ENCODE data around the gene CAPSL. TPM values are rescaled to one million over a fixed set of nuclear protein-coding genes. Genes with fewer than 3 reads are reported as not detected.
"Not testable (repeated sequence)": the region's sequence is repeated elsewhere in the genome, so short reads cannot be mapped to it uniquely, and the experiment has no call there.

CAPSL gene
- polyA plus RNA-seq, 3 donors = 5.3 to 8.2 (median 7.6) TPM

DNA sequence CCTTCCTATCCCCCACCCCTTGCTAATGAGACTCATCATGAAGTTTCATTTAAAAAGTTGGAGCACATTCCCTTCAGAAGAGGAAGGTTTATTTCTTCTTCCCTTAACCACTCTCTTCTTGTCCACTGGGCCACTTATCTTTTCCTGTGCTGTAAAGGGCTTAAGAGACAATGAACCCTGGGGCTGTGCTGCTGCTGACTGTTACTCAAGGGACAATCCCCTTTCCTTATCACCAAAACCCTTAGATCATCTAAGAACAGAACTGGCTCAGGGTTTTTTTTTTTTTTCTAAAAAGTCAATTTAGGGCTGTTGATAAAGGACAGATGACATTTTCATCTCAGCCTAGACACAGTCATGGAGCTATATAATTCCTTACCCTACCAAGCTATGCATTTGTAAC is 29.6 kb downstream of the CAPSL start:
- DNase-seq (ENCODE audit: low read depth in 3 of 3, low spot score in 2 of 3) = no peak

DNA sequence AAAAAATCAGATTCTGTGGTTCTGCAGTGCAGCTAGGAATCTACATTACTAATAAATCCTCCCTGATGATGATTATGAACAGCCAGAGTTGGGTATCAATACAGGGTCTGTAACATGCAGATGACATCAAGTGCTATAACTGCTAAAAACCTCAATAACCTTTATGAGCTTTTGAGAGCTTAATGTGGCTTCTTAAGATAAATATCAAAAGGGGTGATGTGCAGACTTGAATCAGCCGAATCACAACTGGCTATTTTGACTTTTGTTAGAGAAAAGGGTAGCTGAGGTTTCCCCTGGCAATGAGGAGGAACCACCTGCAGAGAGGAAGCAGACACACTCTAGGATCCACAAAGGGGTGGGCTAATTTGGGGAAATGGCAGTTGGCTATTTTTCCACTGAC is 30.2 kb downstream of the CAPSL start:
- DNase-seq (ENCODE audit: low read depth in 3 of 3, low spot score in 2 of 3) = no peak

DNA sequence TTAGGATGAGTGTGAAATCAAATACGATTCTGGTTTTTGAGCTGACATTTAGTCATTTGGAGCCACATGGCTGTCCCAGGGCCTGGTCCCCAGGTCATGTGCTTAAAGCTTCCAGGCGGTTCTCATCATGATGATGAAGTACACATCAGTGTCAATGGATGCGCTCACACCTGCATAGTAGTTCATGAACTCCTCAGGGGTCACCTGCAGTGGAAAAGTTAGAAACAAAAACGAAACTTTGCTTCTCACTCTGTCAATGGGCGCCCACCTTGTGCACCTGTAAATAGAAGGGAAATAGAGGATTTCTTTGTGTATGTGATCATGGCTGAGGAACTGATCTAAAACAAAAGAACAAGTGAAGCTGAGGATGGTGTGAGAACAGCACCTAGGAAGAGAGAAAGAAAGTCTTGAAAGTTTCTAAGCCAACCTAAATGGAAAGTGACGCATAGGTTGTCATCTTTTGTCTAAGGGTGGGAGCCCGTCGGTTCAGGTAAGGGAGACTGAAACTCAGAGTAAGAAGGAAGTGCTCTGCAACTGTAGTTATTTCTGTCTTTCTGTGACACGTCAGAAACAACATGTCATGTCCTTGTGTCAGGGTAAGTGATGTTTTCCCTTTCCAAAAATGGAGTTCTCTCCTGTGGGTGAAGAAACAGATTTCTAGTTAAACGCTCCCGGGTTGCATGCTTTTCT is 33.8 kb downstream of the CAPSL start:
- DNase-seq (ENCODE audit: low read depth in 3 of 3, low spot score in 2 of 3) = no peak

DNA sequence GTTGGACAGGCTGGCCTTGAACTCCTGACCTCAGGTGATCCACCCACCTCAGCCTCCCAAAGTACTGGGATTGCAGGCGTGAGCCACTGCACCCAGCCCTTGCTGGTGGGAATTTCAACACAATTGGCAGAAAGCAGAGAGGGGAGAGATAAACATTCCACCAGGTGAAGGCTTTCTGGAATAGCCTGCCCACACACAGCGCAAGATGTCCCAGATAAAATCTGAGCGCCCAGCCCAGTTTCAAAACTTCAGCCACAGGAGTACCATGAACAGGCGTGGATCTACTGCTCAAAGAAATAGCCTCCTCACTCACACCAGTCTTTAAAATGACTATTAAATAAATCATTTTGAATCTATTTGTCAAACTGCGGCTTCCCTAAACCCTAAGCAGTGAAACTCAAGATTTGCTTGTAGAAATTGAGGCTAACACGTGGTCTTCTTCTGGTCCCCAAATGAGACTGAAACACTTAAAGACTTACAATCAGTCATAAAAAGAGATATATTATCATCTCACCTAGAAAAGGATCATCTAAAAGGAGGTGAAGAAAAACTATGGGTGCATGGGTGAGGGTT is 34.7 kb downstream of the CAPSL start:
- DNase-seq (ENCODE audit: low read depth in 3 of 3, low spot score in 2 of 3) = no peak

GRCh38 chr5:35902046-35902672 is 36.3 kb downstream of the CAPSL start:
- no peak for DNase-seq (ENCODE audit: low read depth in 3 of 3, low spot score in 2 of 3)

- DNase-seq (ENCODE audit: low read depth in 3 of 3, low spot score in 2 of 3) = no peak
These were observed 37.3 kb downstream of the CAPSL start for GRCh38 chr5:35900972-35901695.

DNA sequence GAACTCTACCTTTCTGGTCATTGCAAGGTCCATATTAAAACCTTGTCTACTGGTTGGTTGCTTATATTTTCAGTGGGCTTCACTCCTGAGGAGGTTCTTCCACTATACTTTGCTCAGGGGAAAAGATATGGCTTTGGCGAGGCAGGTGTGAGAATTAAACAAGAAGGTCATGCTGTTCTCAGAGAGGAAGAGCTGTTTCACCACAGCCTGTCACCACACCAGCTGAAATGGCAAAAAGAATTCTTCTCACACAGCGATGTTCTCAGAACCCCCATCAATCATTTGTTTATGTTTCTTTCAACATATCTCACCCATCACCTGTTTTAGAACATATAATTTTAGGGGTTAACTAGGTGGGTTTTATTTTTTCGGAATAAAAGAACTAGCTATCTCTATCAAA is 38.6 kb downstream of the CAPSL start:
- DNase-seq (ENCODE audit: low read depth in 3 of 3, low spot score in 2 of 3) = no peak

GRCh38 chr5:35898952-35899660 is 39.3 kb downstream of the CAPSL start:
- no peak for DNase-seq (ENCODE audit: low read depth in 3 of 3, low spot score in 2 of 3)

- DNase-seq (ENCODE audit: low read depth in 3 of 3, low spot score in 2 of 3) = no peak
These were observed 44.3 kb downstream of the CAPSL start for GRCh38 chr5:35894131-35894530.

- DNase-seq (ENCODE audit: low read depth in 3 of 3, low spot score in 2 of 3) = not testable (repeated sequence)
These were observed 45.6 kb downstream of the CAPSL start for GRCh38 chr5:35892799-35893198.

DNA sequence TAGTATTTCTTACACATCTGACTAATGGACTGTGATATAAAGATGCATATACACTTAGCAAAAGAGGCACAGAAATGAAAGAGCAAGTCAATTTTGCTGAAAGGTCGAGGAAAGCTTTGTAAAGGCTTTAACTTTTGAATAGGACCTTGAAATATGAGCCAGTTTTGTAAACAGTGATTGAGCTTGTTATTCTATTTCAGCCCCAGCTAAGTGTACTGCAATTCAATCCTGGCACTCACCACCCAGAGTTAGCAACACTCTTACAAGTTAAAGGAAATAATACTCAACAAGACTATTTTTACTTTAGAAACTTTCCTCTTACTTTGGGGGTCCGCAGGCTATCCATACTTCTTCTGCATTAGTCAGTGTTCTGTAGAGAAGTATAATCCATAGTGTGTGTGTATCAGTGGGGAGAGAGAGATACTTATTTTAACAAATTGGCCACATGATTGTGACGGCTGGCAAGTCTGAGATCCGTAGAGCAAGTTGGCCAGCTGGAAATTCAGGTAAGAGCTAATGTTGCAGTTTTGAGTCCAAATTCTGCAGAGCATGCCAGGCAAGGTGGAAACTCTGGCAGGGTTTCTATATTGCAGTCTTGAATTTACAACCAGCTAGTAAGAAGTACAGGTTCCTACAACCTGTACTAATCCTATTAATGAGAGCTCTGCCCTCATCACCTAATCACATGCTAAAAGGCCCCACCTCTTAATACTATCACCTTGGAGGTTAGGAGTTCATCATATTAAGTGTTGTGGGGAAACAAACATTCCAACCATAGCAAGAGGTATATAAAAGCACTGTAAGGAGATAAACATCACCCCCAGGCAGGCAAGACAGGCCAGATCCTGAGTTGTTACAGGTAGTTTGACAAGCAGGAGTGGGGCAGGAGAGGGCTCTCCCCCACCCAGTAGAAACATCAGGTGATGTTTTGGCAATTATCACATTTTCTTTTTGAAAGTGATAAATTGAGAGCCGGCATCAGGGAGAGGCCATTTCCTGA is 48.1 kb downstream of the CAPSL start:
- DNase-seq (ENCODE audit: low read depth in 3 of 3, low spot score in 2 of 3) = no peak

DNA sequence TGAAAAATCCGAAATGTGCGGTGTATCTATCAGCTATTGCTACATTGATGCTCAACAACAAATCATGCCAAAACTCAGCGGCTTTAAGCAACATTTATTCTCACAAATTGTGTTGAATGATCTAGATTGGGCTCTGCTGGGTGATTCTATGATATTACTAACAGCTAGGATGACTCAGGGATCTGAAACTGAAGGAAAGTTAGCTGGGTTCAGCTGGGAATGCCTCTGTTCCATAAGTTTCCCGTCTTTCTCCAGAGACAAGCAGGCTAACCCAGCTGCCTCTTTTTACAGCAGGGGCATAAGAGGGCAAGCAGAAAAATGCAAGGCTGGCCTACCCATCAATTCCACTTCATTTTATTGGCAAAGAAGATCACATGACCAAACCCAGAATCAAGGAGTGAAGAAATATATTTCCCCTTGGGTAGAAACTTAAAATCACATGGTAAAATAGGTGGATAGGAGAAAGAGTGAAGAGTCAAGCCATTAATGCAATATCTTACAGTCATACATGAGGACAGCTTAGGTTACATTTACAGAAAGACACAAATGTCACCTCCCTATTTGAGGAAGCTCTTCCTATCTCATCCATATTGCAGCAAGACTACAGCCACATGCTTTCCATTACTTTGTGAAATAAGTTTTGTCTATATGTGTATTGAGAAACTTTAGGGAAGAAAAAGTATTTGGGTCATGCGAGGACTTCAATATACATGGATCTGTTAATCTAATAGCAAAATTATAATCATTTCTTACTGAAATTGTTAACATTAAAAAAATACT is 50.9 kb downstream of the CAPSL start:
- no peak for DNase-seq (ENCODE audit: low read depth in 3 of 3, low spot score in 2 of 3)

GRCh38 chr5:35886381-35886780 is 52.0 kb downstream of the CAPSL start:
- no peak for DNase-seq (ENCODE audit: low read depth in 3 of 3, low spot score in 2 of 3)

- no peak for DNase-seq (ENCODE audit: low read depth in 3 of 3, low spot score in 2 of 3)
These were observed 53.6 kb downstream of the CAPSL start for GRCh38 chr5:35884773-35885172.

DNA sequence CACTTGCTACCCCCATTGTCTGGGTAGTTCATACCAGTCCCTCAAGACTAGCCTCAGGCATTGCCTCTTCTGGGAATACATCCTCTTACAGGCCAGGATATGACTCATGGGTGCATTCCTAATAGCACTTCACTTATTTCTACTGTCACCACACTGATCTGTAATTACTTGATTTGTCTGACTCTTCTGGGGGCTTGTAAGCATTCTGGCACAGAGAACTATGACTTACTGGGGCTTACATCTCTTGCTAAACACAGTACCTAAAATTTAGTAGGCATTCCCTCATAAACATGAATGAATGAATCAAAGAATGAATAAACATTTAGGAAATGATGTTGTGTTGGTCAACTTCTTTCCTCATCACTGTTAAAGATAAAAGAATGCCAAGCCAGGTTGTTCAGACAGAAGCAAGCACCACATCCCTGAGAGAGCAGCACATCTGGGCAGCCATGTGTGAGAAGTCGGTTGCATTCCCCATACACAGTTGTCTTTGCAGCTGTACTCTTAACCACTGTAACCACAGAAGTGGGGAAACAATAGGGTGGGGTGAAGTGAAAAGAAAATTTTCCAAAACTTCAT is 54.1 kb downstream of the CAPSL start:
- no peak for DNase-seq (ENCODE audit: low read depth in 3 of 3, low spot score in 2 of 3)

- DNase-seq (ENCODE audit: low read depth in 3 of 3, low spot score in 2 of 3) = no peak
These were observed 56.7 kb downstream of the CAPSL start for GRCh38 chr5:35881758-35882157.

- no peak for DNase-seq (ENCODE audit: low read depth in 3 of 3, low spot score in 2 of 3)
These were observed 58.3 kb downstream of the CAPSL start for GRCh38 chr5:35880156-35880555.

GRCh38 chr5:35879649-35880048 is 58.8 kb downstream of the CAPSL start:
- DNase-seq (ENCODE audit: low read depth in 3 of 3, low spot score in 2 of 3) = no peak

GRCh38 chr5:35879096-35879495 is 59.3 kb downstream of the CAPSL start:
- no peak for DNase-seq (ENCODE audit: low read depth in 3 of 3, low spot score in 2 of 3)

Measured in right renal cortex interstitium (tissue), 3 donors.